ENCODE measurements around the gene CAVIN2. TPM values are rescaled to one million over a fixed set of nuclear protein-coding genes. Genes with fewer than 3 reads are reported as not detected.
A peak's percentile ranks its signal among the peaks of the same experiment; 100 is the strongest.

The CAVIN2 gene
- total and polyA plus RNA-seq, 7 experiments from 2014 or later = 0.29 to 3.7 TPM; not detected in 5

DNA sequence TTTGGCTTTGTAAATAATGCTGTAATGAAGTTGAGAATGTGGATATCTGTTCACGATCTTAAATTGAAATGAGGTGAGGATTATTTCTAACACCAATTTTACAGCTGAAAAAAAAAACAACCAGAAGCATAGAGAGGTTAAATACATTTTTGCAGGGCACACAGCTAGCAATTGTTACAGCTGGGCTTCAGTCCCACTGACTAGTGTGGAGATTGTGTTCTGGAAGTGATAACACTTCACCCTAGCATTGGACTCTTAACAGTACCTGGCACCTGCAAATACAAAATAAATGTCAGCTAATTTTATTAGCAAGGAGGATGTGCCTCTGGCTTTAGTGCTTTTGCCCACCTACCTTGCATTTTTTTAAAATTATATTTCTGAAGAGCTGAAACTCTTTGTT, 28.8 kb downstream of the CAVIN2 start:
- ChIA-PET POLR2A (no interaction called here), CTCF (no interaction called here)
- Mint-ChIP-seq H3K4me1 (no peaks in the 10 kb centered on the region), H3K27ac (no peak overlapping the region), H3K9me3 (no peaks in the 10 kb centered on the region), H3K36me3 (no peaks in the 10 kb centered on the region), H3K27me3 (peaks cover 19 to 51% (median 33%) of the 10 kb centered on the region in 5 donors), H3K4me3 (no peak overlapping the region)
- no peak overlapping the region for H3K27ac ChIP-seq (ENCODE audit: low read depth, low read length)
- intact Hi-C loops (cut with micrococcal nuclease) = no loop called here
- no peak overlapping the region for H3K4me3 ChIP-seq (ENCODE audit: low read length)
- DNase-seq (no peak), ATAC-seq (no peak)
- H3K4me1 ChIP-seq (ENCODE audit: control insufficient read depth in 2 of 2, insufficient read depth in 2 of 2, low read length in 2 of 2) = no peaks in the 10 kb centered on the region
- H3K27me3 ChIP-seq (ENCODE audit: control insufficient read depth in 2 of 2, insufficient read depth in 2 of 2, low read length in 2 of 2) = no peaks in the 10 kb centered on the region
- no peaks in the 10 kb centered on the region for H3K9me3 ChIP-seq (ENCODE audit: control insufficient read depth in 2 of 3, low read length in 3 of 3)
- no peaks in the 10 kb centered on the region for H3K36me3 ChIP-seq (ENCODE audit: control insufficient read depth in 2 of 3, insufficient read depth in 3 of 3, low read length in 3 of 3)

GRCh38 chr2:191815010-191815409, 31.9 kb downstream of the CAVIN2 start:
- no peak for DNase-seq
- Histone ChIP-seq H3K27ac (ENCODE audit: low read depth, low read length) (no peak overlapping the region), H3K4me3 (ENCODE audit: low read length) (no peak overlapping the region), H3K36me3 (ENCODE audit: control insufficient read depth in 2 of 3, insufficient read depth in 3 of 3, low read length in 3 of 3) (no peaks in the 10 kb centered on the region), H3K4me1 (ENCODE audit: control insufficient read depth in 2 of 2, insufficient read depth in 2 of 2, low read length in 2 of 2) (no peaks in the 10 kb centered on the region), H3K9me3 (ENCODE audit: control insufficient read depth in 2 of 3, low read length in 3 of 3) (no peaks in the 10 kb centered on the region), H3K27me3 (ENCODE audit: control insufficient read depth in 2 of 2, insufficient read depth in 2 of 2, low read length in 2 of 2) (no peaks in the 10 kb centered on the region)
- no peak for ATAC-seq
- ChIA-PET CTCF (interaction anchor here (0.6 to 1.2 kb wide), 2 partner anchors 256 to 347 kb away, joined by 3 read pairs; no protein-coding TSS in a partner anchor), POLR2A (no interaction called here)
- no peaks in the 10 kb centered on the region for H3K36me3 Mint-ChIP-seq
- H3K4me1 Mint-ChIP-seq = no peaks in the 10 kb centered on the region
- peaks cover 13 to 42% (median 31%) of the 10 kb centered on the region in 5 donors for H3K27me3 Mint-ChIP-seq
- H3K27ac Mint-ChIP-seq = no peak overlapping the region
- no peaks in the 10 kb centered on the region for H3K9me3 Mint-ChIP-seq
- no peak overlapping the region for H3K4me3 Mint-ChIP-seq
- intact Hi-C loops (cut with micrococcal nuclease) = no loop called here

- H3K4me3 ChIP-seq (ENCODE audit: low read length) = no peak overlapping the region
- H3K27me3 ChIP-seq (ENCODE audit: control insufficient read depth in 2 of 2, insufficient read depth in 2 of 2, low read length in 2 of 2) = no peaks in the 10 kb centered on the region
- intact Hi-C loops (cut with micrococcal nuclease) = loop anchor here in 1 of 2 donors (5.0 kb wide), 1 partner anchor 247 kb away; no protein-coding TSS in a partner anchor
- no peak for DNase-seq
- ChIA-PET CTCF (no interaction called here), POLR2A (no interaction called here)
- Mint-ChIP-seq H3K27ac (no peak overlapping the region), H3K9me3 (no peaks in the 10 kb centered on the region), H3K4me3 (no peak overlapping the region), H3K36me3 (no peaks in the 10 kb centered on the region), H3K4me1 (no peaks in the 10 kb centered on the region), H3K27me3 (peaks cover 13 to 45% (median 28%) of the 10 kb centered on the region in 5 donors)
- no peaks in the 10 kb centered on the region for H3K4me1 ChIP-seq (ENCODE audit: control insufficient read depth in 2 of 2, insufficient read depth in 2 of 2, low read length in 2 of 2)
- H3K27ac ChIP-seq (ENCODE audit: low read depth, low read length) = no peak overlapping the region
- H3K9me3 ChIP-seq (ENCODE audit: control insufficient read depth in 2 of 3, low read length in 3 of 3) = no peaks in the 10 kb centered on the region
- H3K36me3 ChIP-seq (ENCODE audit: control insufficient read depth in 2 of 3, insufficient read depth in 3 of 3, low read length in 3 of 3) = no peaks in the 10 kb centered on the region
- no peak for ATAC-seq
These were observed 32.9 kb downstream of the CAVIN2 start for GRCh38 chr2:191813943-191814342.

DNA sequence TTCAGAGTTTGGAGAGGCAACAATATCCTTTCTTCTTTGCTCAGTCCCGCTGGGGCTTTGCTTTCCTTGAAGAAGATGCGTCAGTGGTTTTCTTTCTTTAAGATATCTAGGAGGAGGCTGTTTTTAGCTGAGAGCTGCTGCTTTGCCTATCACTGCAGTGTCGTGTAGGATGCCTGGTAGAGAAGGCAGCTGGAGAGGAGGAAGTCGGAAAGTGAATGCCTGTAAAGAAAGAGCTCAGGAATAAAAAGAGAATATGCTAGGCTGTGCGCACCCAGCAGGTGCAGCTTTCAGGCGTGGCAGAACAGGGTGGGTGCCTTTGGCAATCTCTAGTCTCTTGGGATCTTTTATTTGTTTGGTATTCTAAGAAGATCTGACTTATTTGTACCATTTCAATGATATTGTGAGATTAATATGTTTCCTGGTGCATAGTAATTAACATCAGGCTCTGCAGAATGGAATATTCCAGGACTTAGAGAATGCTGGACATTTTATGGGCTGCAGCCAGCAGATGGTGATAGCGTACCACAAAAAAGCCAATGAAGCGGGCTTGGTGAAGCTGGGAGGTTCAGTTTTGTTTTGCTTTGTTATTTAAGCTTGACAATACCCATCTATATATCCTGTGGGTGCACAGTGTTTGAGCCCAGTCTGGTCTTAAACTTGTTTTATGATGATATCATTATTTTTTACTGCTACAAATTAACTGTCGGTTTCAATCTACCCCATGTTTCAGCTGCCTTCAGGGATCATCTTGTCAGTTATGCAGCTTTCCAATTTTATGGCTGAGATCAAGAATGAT, 34.9 kb downstream of the CAVIN2 start:
- H3K4me3 Mint-ChIP-seq = no peak overlapping the region
- intact Hi-C loops (cut with micrococcal nuclease) = loop anchor here (1.0 to 5.0 kb wide), 3 partner anchors 245 to 350 kb away; no protein-coding TSS in a partner anchor
- POLR2A ChIA-PET = no interaction called here

GRCh38 chr2:191806396-191806795, 40.5 kb downstream of the CAVIN2 start:
- no peak overlapping the region for H3K4me3 ChIP-seq (ENCODE audit: low read length)
- ATAC-seq (no peak), DNase-seq (no peak)
- H3K27me3 Mint-ChIP-seq = peaks cover 8 to 26% (median 19%) of the 10 kb centered on the region in 5 donors
- no peak overlapping the region for H3K27ac Mint-ChIP-seq
- no peaks in the 10 kb centered on the region for H3K9me3 ChIP-seq (ENCODE audit: control insufficient read depth in 2 of 3, low read length in 3 of 3)
- CTCF ChIA-PET = no interaction called here
- no peaks in the 10 kb centered on the region for H3K36me3 Mint-ChIP-seq
- no peaks in the 10 kb centered on the region for H3K4me1 ChIP-seq (ENCODE audit: control insufficient read depth in 2 of 2, insufficient read depth in 2 of 2, low read length in 2 of 2)
- no peak overlapping the region for H3K4me3 Mint-ChIP-seq
- H3K36me3 ChIP-seq (ENCODE audit: control insufficient read depth in 2 of 3, insufficient read depth in 3 of 3, low read length in 3 of 3) = no peaks in the 10 kb centered on the region
- H3K4me1 Mint-ChIP-seq = no peaks in the 10 kb centered on the region
- POLR2A ChIA-PET = no interaction called here
- intact Hi-C loops (cut with micrococcal nuclease) = no loop called here
- no peak overlapping the region for H3K27ac ChIP-seq (ENCODE audit: low read depth, low read length)
- H3K27me3 ChIP-seq (ENCODE audit: control insufficient read depth in 2 of 2, insufficient read depth in 2 of 2, low read length in 2 of 2) = no peaks in the 10 kb centered on the region
- H3K9me3 Mint-ChIP-seq = no peaks in the 10 kb centered on the region

More for the DNA sequence above, 34.9 kb downstream of the CAVIN2 start:
- no peak overlapping the region for H3K27ac Mint-ChIP-seq
- CTCF ChIA-PET = interaction anchor here (1.3 to 2.0 kb wide), 2 partner anchors 258 to 350 kb away, joined by 5 to 8 read pairs; no protein-coding TSS in a partner anchor
- H3K27me3 ChIP-seq (ENCODE audit: control insufficient read depth in 2 of 2, insufficient read depth in 2 of 2, low read length in 2 of 2) = no peaks in the 10 kb centered on the region
- no peaks in the 10 kb centered on the region for H3K4me1 Mint-ChIP-seq
- no peak overlapping the region for H3K27ac ChIP-seq (ENCODE audit: low read depth, low read length)
- no peaks in the 10 kb centered on the region for H3K9me3 ChIP-seq (ENCODE audit: control insufficient read depth in 2 of 3, low read length in 3 of 3)
- peak; percentile 57 for ATAC-seq
- H3K27me3 Mint-ChIP-seq = peaks cover 4 to 34% (median 22%) of the 10 kb centered on the region in 5 donors
- peak in 5 of 9 donors; percentile 3 to 22 (median 11) for DNase-seq
- H3K4me1 ChIP-seq (ENCODE audit: control insufficient read depth in 2 of 2, insufficient read depth in 2 of 2, low read length in 2 of 2) = no peaks in the 10 kb centered on the region
- H3K36me3 ChIP-seq (ENCODE audit: control insufficient read depth in 2 of 3, insufficient read depth in 3 of 3, low read length in 3 of 3) = no peaks in the 10 kb centered on the region
- no peaks in the 10 kb centered on the region for H3K36me3 Mint-ChIP-seq
- no peaks in the 10 kb centered on the region for H3K9me3 Mint-ChIP-seq
- H3K4me3 ChIP-seq (ENCODE audit: low read length) = no peak overlapping the region

DNA sequence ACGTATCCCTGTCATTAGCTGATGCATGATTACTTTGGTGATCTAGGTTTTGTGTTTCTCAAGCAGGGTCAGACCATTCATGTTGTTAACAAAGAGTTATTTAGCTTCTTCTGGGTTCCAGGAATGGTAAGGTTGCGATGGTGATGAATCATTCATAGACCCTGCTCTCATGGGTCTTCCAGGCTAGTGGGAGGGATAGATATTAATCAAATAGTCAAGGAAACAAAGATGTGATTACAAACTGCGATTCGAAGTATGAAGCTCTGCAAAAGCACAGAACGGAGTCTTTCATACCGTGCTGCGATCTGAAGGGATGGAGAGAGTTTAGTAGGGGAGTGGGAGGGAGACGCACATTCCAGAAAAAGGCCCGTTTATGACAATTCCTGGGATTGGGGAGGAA, 42.1 kb downstream of the CAVIN2 start:
- ChIA-PET CTCF (no interaction called here), POLR2A (no interaction called here)
- Histone ChIP-seq H3K36me3 (ENCODE audit: control insufficient read depth in 2 of 3, insufficient read depth in 3 of 3, low read length in 3 of 3) (no peaks in the 10 kb centered on the region), H3K27me3 (ENCODE audit: control insufficient read depth in 2 of 2, insufficient read depth in 2 of 2, low read length in 2 of 2) (no peaks in the 10 kb centered on the region), H3K27ac (ENCODE audit: low read depth, low read length) (no peak overlapping the region), H3K4me1 (ENCODE audit: control insufficient read depth in 2 of 2, insufficient read depth in 2 of 2, low read length in 2 of 2) (no peaks in the 10 kb centered on the region), H3K4me3 (ENCODE audit: low read length) (no peak overlapping the region), H3K9me3 (ENCODE audit: control insufficient read depth in 2 of 3, low read length in 3 of 3) (no peaks in the 10 kb centered on the region)
- no peaks in the 10 kb centered on the region for H3K9me3 Mint-ChIP-seq
- peaks cover 8 to 31% (median 19%) of the 10 kb centered on the region in 5 donors for H3K27me3 Mint-ChIP-seq
- ATAC-seq (no peak), DNase-seq (no peak)
- H3K36me3 Mint-ChIP-seq = no peaks in the 10 kb centered on the region
- intact Hi-C loops (cut with micrococcal nuclease) = no loop called here
- H3K4me1 Mint-ChIP-seq = no peaks in the 10 kb centered on the region
- H3K27ac Mint-ChIP-seq = no peak overlapping the region
- no peak overlapping the region for H3K4me3 Mint-ChIP-seq

GRCh38 chr2:191803007-191803406, 43.9 kb downstream of the CAVIN2 start:
- Histone ChIP-seq H3K4me1 (ENCODE audit: control insufficient read depth in 2 of 2, insufficient read depth in 2 of 2, low read length in 2 of 2) (no peaks in the 10 kb centered on the region), H3K9me3 (ENCODE audit: control insufficient read depth in 2 of 3, low read length in 3 of 3) (no peaks in the 10 kb centered on the region), H3K36me3 (ENCODE audit: control insufficient read depth in 2 of 3, insufficient read depth in 3 of 3, low read length in 3 of 3) (no peaks in the 10 kb centered on the region), H3K27ac (ENCODE audit: low read depth, low read length) (no peak overlapping the region), H3K4me3 (ENCODE audit: low read length) (no peak overlapping the region), H3K27me3 (ENCODE audit: control insufficient read depth in 2 of 2, insufficient read depth in 2 of 2, low read length in 2 of 2) (no peaks in the 10 kb centered on the region)
- ChIA-PET POLR2A (interaction anchor here (0.6 kb wide), 1 partner anchor 253 kb away, joined by 3 read pairs; no protein-coding TSS in a partner anchor), CTCF (no interaction called here)
- Mint-ChIP-seq H3K27ac (no peak overlapping the region), H3K36me3 (no peaks in the 10 kb centered on the region), H3K4me3 (no peak overlapping the region), H3K27me3 (peaks cover 12 to 32% (median 19%) of the 10 kb centered on the region in 5 donors), H3K9me3 (no peaks in the 10 kb centered on the region), H3K4me1 (no peaks in the 10 kb centered on the region)
- DNase-seq = no peak
- intact Hi-C loops (cut with micrococcal nuclease) = no loop called here
- no peak for ATAC-seq

All from naive thymus-derived CD4-positive, alpha-beta T cell (primary cell).